Glomerular visceral epithelial cell (primary cell): ENCODE results near the gene PTPRF.
A peak's percentile ranks its signal among the peaks of the same experiment; 100 is the strongest.

Experiments used
- DNase-seq: peaks from one replicate; pipeline ENCODE4 v3.0.0-alpha.2; 2016; ENCODE audit errors: extremely low spot score

Gene PTPRF

DNA sequence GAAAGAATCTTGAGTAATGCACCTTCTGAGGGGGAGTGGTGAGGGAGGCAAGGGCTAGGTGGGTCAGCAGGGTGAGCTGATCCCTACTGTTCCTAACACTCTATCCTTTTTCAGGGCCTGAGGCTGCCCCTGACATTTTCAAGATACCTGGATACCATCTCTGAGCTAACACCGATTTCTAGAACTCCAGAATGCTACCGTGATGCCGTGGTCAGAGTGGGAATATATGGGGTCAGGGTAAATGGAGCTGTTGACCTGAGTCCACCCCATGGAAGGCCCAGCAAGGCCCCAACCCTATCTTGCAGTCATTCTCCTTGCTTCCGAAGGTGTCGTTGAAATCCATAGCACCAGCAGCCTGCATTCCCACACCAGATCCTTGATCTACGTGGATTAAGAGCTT is 18.0 kb upstream of the PTPRF start:
- no peak for DNase-seq

DNA sequence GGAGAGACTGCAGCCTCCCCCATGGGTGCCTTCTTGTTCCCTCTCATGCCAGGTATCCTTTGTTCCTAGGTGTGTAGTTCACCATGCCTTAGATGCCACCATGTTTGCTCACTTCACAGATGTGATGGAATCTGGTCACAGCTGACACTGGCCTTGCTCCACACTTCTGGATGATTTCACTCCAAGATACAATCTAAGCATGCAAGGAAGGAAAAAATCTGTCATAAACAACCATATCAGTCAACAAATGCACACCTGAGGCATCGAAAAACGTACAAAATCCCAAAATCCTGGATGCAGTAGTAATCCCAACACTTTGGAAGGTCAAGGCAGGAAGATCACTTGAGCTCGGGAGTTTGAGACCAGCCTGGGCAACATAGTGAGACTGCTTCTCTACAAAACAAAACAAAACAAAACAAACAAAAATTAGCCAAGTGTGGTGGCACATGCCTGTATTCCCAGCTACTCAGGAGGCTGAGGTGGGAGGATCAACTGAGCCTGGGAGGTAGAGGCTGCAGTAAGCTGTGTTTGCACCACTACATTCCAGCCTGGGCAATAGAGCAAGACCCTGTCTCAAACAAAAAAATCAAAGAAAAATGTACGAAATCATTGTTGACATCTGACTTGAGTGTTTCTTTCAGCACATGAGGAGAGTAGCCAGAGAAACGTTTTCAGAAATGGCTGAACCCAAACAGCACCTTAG is 17.1 kb upstream of the PTPRF start:
- no peak for DNase-seq

DNA sequence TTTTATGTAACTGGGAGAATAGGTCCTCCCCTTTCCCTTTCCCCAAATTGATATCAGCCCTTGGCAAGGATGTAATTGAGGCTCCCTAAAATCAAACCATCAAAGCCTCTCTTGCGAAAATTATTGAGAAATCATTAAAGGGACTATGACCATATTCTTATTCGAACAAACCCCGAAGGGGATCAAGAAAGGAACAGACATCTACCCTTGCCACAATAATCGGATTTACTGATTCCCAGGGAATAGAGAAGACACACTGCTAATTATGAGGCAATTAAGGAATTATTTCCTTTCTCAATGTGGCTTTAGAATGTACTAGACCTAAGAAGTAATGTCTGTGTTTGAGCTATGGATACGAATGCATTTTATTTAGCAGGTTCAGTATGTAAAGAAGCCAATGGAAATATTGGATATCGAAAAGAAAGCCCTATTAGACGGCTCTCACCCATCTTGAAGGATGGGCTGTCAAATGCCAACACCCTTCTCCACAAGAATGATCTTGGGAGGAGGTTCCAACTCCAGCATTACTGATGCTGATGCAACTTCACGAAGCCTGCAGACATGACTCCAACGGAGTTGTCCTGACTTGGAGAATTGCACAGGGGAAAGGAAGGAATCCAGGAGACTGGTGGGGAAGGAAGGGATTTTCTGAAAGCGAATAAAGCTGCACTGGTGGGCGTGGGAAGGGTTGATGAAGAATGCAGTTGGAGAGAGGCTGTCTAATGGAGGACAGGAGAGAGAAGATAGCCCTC is 11.6 kb upstream of the PTPRF start:
- DNase-seq, result no peak

DNA sequence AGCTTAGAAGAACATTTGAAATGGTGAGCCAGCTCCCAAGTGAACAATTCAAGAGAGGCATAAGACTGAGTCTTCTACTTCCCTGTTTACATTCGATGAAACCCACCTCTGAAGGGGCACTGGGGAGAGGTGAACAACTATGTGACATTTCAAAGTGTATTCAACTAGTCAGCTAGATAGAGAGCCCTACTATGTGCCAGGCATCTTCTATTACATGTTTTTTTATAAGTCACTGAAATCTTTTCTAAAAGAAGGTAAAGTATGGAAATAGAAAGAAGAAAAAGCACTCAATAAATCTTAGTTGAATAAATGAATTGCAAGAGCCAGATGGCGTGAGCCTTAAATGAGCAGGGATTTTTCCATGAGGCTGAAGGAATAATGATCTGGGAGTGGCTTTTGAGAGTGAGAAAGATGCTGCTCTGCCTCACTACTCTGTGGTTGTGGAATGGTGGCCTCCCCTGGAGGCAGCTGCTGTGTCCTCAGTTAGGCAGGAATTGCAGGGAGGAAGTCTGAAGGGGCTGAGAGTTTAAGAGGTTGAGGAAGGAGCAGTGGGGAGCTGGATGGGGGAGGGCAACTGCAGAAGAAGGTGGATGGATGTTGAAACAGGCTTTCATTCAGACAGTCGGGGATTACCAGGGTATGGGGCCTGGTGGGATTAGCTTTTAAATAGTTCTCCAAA is 10.4 kb upstream of the PTPRF start:
- DNase-seq, result no peak

DNA sequence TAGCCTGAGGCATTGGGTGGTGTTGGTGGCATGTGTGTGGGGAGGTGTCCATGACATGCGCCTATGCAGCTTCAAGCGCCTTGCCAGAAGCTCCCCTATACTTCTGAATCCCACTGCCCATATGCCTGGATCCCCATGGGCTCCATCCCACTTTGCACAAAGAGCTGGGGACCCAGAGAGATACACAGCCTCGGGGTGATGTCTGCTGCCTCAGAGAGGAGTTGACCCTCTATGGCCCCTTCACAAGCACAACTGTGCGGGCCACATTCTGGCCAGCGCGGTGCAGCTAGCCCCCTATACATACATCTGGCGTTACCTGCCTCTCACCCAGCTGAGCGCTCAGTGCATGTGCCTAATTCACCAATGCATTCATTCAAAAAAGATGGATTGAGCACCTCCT is 9.6 kb upstream of the PTPRF start:
- no peak for DNase-seq

DNA sequence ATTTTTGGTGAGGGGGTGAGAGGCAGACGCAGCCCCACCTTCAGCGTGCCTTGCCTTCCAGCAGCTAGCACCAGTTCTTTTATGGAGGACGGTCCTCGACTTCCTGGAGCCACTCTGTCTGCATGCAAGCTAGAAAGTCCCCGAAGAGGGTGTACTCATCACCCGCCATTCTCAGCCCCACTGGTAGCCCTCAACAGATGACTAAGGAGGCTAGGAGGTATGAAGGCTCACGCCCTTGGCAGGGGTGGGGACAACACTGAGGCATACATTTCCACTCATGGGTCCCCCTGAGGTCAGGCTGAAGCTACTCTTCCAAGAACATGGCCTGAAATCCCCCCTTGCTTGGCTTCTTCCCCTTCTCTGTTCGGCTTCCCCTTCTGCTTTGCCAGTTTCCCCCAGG is 8.9 kb upstream of the PTPRF start:
- no peak for DNase-seq

DNA sequence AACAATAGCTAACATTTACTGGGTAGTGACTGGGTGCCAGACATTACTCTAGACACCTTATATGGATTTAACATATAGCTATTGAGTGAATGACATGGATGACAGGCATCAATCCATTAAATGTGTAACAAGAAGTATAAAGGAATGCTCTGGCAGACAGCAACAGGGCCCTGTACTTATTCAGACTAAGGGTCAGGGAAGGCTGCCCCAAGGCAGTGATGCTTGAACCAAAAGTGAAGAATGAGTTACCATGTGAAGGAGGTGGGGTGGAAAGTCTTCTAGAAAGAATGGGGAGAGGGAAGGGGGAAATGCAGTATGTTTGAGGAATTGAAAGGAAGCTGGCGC is 8.3 kb upstream of the PTPRF start:
- DNase-seq, result no peak

DNA sequence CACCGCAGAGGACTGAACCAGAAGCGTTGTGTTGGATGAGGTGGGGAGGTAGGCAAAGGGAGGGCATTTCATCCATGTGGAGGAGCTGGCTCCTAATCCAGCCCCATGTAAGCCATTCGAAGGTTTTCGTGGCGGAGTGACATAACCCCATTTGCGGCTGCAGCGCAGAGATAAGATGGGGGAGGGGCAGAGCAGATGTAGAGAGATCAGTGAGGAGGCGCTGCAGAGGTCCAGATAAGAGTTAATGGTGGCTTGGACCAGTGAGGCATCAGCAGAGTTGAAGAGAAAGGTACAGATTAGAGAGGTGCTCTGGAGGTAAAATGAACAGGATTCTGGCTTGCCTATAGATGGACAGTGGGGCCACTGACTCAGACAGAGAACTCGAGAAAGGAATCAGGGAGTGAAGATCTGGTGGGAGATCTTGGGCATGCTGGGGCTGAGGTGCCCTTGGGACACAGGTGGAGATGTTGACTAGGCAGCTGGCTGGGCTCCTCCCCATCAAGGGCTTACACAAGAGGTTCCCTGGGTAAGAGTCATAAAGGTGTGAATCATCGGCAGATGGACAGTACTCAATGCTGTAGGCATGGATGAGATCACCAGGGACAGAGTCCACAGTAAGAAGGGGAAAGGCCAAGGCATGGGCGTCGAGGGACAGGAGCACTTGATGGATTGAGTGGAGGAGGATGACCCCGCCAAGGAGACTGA is 7.8 kb upstream of the PTPRF start:
- peak; percentile 87 for DNase-seq

DNA sequence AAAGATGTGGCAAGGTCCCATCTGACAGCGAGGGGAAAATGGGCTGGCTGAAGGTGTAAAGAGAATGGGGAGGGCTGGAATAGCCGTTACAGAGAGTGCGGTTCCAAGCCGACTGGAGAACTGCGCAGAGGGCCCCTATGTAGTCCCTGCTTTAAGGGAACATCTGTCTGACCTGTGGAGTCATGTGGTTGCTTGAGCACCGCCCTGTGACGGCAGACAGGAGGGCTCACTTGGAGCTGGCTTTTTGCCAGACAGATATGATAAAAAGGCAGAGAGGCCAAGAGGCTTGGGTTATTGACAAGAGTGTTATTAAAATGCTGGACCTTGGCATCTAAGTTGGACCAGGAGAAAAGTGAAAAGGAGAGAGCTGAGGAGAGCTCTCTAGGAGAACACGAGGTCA is 5.9 kb upstream of the PTPRF start:
- DNase-seq, result no peak

DNA sequence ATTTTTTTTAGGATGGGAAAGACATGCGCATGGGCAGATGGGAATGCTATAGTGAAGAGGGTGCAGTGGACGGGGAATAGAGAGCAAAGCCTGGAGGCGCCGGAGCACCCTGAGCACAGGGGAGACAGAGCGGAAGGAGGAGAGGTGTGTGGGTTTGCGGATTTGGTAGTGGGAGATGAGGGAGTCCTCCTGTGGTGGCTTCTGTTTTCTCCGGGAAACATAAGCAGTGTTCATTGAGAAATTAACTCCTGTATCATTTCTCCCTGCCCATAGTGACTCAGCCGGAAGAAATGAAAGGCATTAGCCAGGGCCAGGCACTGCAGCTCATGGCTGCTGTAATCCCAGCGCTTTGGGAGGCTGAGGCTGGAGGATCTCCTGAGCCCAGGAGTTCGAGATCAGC is 4.7 kb upstream of the PTPRF start:
- peak; percentile 62 for DNase-seq

DNA sequence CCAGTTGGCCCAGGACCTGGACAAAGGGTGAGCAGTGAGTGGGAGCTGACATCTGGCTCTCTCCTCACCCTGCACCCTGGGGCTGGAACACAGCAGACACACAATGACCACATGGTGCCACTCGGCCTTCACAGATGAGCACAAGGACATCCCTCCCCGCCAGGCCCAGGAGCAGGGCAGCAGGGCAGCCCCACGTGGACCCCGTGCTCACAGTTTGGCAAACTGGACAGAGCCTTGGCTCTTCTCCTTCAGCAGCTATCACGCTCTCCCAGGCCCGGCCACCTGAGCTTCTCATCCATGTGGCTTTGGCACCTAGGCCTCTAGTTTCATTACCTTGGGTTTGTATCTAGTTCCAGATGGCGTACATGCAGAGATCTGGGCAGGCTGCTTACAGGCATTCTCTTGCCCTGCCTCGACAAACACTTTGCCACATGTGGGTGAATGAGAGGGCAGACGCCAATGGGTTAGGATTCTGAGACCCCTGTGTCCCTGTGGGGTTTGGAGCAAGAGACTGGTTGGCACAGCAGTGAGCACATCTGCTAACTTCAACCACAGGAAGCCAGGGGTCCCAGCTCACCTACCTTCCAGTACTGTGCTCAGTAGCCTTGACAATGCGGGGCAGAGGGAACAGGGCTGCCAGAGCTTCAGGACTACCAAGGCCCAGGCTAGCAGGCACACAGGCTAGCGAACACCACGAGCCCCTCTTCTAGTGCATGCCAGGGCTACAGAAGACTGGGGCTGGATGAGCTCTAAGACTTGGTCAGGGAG is 3.4 kb upstream of the PTPRF start:
- DNase-seq, result no peak

DNA sequence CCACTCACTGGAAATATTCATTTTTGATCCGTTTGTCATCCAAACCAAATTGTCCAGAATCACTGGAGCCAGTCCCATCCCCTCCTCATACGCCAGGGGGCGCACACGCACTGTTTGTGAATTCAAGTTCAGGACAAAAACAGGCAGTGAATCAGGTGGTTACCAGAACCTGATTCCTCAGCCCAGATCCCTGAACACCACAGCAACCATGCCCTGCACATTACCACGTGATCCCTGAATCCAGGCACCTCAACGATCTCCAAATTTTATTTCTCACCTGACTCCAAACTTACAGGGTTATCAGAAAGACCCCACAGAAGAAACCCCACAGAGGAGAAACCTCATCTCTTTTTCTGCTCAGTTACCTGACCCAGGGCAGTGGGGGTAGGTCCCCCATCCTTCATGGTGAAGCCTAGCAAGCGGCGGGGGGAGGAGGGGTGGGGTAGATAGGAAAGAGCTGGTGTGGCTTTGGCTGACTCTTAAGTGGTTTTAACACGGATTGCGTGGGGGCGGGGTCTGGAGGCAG is 1.4 kb upstream of the PTPRF start:
- peak; percentile 90 for DNase-seq

DNA sequence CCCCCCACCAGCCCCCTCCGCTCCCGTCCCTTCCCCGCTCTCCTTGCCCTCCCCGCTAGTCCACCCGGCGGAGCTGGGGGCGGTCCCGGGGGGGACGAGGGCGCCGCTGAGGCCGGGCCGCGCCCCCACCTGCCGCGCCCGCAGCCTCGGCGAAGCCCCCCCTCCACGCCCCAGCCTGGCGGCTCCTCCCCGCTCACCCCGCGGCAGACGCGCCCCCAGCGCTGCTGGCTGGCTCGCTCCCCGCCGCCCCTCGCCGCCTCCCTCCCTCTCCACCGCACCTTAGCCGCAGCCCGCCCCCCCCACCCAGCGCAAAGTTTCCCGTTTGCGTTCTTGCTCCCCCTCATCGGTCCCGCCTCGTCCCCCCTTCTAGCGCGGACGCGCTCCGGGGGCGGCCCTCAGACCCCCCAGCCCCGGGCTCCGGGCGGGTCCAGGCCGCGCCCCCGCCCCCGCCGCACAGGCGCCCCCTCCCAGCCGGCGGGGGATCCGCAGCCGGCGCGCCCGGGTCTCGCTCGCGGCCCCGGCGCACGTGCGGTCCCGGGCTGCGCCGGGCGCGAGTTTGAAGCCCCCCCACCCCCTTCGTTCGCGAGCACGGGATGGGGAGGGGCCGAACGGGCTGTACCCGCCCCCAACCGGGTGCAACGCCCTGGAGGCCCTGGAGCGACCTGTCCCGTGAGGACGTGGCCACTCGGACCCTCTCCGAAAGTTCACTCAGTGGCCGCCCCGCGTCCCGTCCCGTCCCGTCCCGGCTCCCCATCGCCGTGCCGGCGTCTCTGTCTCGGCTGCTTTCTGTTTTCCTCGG is 623 bp downstream of the PTPRF start:
- DNase-seq, result peak; percentile 61

DNA sequence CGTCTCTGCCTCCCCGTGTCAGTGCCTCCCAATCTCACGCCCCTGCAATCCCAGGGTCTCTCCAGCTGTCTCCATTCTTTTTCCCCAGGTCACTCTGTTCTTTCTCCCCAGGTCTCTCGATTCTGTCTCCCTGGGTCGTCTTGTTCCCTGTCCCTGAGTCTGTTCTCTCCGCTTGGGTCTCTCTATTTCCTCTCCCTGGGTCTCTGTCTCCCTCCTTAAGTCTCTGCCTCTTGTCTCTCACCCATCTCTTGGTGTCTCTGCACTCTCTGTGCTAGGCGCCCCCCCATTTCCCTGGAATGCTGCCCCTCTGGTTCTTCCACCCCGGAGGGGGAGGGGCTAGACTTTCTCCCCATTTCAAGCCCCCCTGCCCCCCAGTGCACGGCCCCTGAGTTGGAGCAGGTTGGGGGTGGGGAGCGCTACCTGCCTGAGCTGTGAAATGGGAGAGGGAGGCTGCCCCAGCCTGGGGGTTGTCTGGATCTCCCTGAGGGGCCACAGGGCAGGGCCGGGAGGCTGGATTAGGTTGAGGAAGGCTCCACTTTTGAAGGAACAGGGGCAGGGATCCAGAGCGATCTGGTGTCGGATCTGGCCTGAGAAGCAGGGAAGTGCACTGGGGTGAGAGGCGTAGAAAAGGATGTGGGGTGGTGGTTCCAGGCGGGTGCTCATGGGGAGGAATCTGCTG is 1.4 kb downstream of the PTPRF start:
- peak; percentile 28 for DNase-seq

DNA sequence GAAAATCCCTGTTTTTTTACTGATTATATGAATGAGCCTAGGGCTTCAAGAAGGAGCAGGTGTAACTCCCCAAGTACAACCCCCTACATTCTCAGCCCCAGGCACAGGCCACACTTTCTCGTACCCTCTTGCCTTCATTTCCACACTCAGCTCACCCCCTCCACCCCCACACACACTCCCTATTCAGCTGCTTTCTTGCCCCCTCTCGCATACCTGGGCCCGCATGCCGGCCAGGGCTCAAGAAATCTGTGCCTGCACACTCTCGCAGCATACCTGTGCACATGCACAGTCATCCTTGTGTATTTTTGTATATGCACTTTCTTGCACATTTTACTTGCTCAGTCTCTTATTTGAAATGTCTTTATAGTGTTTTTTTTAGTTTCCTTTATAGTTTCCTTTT is 2.0 kb downstream of the PTPRF start:
- DNase-seq, result no peak

DNA sequence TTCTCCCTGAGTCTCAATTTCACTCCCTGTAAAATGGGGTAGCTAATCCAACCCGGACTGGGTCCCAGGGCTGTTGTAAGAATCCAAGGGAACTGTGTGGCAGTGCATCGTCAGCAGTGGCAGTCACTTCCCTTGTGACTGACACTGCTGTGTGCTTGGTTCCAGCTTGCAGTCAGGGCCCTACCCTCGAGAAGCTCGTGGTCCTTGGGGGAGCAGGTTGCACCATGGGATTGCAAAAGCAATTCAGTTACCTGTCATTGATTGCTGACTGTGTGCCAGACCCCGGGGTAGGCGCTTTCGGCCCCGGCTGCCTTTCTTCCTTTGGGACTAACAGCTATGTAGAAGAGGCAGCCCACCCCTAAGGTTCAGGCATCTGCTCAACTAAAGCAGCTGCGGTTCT is 2.9 kb downstream of the PTPRF start:
- no peak for DNase-seq

DNA sequence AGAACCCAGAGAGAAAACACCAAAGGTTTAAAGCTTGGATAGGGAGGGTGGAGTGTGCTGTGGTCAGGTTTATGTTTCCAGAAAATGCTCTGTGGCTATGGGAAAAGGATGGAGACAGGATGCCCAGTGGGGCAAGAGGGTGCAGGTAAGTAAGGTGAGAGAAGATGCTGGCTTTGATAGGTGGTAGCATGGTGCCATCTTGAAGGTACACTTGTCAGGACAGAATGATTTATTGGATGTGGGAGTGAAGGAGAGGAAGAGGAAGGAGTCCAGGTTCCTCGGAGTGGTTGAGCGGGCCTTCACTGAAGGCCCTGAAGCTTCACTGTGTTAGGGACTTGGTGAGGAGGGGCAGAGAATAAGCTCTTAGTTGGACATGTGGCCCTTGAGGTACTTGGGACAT is 3.6 kb downstream of the PTPRF start:
- no peak for DNase-seq

DNA sequence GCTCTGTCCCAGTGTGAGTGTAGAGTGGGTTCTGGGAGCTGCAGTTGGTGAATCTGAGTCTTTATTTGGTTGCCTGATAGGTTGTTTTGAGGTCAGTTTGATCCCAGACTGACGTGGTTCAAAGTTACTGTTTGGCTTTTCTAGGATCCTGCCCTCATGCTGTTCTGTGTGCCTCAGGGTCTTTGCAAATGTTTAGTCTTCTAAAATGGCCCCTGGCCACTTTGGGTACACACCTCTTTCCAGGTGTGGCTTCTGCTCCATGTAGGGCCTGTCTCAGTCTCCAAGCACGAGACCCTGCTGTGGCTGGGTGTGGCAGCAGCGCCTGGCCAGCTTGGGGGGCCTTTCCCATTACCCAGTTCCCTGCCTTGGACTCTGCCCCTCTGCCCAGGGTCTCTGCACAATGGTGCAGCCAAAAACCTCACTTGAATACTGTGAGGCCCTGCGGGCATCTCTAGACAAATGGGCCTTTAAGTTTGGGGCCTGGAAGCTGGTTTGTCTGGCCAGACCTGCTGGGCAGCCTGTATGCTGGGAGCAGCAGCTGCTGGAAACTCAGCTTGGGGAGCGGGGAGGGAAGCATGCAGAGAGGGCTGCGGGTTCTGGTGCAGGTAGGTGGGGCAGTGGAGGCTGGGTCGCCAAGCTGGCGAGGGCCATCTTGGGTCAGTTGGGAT is 5.6 kb downstream of the PTPRF start:
- DNase-seq, result no peak

DNA sequence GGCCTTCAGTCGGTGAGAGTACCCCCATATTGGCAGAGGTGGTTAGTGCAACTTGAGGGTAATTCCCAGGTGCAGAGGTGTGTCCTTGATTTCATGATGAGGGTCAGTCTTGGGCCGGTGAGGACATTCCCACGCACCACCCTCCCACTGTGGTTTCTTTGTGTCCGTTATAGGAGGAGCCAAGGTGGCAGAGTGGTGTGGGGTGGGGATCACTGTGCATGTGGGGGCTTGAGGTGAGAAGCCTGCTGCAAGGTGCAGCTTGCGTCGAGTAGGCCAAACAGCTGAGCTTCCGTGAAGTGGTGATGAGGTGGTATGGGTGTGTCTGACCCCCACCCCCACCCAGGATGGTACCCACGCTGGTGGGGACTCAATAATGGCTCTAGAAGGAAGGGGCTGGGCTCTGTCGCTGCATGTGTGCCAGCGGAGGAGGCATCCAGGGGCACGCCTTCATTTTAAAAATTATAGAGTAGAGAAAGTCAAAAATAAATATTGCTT is 6.2 kb downstream of the PTPRF start:
- DNase-seq, result no peak
